Vagina (tissue), 2 donors: Measurements from ENCODE around the gene CD22. TPM values are rescaled to one million over a fixed set of nuclear protein-coding genes. Genes with fewer than 3 reads are reported as not detected.

ENCODE experiments used
- DNase-seq, 2 donors: peaks; one replicate each; pipeline ENCODE4 v3.0.0-alpha.2; 2017; ENCODE audit errors: extremely low spot score in 2 of 2
- H3K27ac ChIP-seq: fragments of 200-600 bp; sonication (generic); one replicate; pipeline ENCODE4 v1.5.1; 2019
- H3K27me3 ChIP-seq: fragments of 200-600 bp; sonication (generic); one replicate; pipeline ENCODE4 v1.5.1; 2019
- H3K36me3 ChIP-seq, 2 donors: fragments of 200-600 bp; sonication (generic); one replicate each; pipeline ENCODE4 v1.5.1; 2017 to 2019
- H3K4me1 ChIP-seq: fragments of 200-600 bp; sonication (generic); one replicate; pipeline ENCODE4 v1.5.1; 2019
- H3K4me3 ChIP-seq, 2 donors: fragments of 200-600 bp; sonication (generic); 1 replicate in 1 of 2; 2 replicates in 1 of 2; pipeline ENCODE4 v1.5.1; 2016 to 2019
- H3K9me3 ChIP-seq: fragments of 200-600 bp; sonication (generic); one replicate; pipeline ENCODE4 v1.5.1; 2019
- CTCF ChIP-seq, 3 experiments: fragments of 450-650 bp in 2 of 3; fragments of 200-600 bp in 1 of 3; sonication (generic) in 1 of 3; IDR thresholded peaks; one replicate each; pipeline ENCODE4 v1.5.1; 2017 to 2019; ENCODE audit warnings: antibody characterized with exemption in 3 of 3, mild to moderate bottlenecking in 2 of 3, moderate library complexity in 2 of 3
- POLR2A ChIP-seq, 2 donors: fragments of 450-650 bp; IDR thresholded peaks; one replicate each; pipeline ENCODE4 v1.6.1; 2017; ENCODE audit warnings: antibody characterized with exemption in 2 of 2, mild to moderate bottlenecking in 2 of 2, moderate library complexity in 2 of 2
- POLR2AphosphoS5 ChIP-seq, 2 donors: sonication (generic); formaldehyde crosslinking; IDR thresholded peaks; one replicate each; pipeline ENCODE4 v1.9.0; 2017; ENCODE audit warnings: antibody characterized with exemption in 2 of 2, mild to moderate bottlenecking in 2 of 2, low read depth in 1 of 2; ENCODE audit not compliant: insufficient read depth in 1 of 2
- intact Hi-C: fragments of 100-400 bp; cut with DNase I; formaldehyde crosslinking; loops from one replicate; pipeline ENCODE4 v1.15.1; 2023
- total RNA-seq: library from RNA; depleted of rRNA; stranded (reverse); fragments of >200 nt; gene quantifications from one replicate; pipeline ENCODE4 v1.2.3, GENCODE V29; 2016

CD22 gene
- total RNA-seq, 1 donor from 2014 or later = 7.6 TPM

DNA sequence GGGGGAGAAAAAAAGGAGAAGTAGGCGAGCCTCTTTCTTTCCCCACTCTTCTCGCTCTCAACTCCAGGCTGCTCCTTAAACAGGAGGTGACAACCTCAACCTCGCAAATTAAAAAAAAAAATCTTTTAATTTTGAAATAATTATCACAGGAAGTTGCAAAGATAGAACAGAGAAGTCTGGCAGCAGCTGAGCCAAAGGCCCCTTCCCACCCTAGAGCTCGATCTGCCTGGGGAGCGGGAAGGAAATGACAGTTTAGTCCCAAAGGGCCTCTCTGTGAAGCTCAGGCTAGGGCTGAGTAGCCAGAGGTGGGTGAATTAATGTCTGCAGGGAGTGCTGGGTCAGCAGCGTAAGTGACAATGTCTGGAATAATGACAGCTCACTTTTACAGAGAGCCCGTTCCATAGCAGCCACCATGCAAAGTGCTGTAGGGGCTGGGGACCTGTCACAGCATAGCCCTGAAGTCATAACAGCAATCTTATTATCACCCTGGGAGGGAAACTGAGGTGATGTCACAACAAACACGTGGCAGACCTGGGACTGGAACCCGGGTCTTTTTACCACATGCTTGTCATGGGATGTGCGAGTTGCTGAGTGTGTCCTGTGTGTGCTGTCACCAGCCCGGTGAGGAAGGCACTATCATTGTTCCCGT is 8.8 kb upstream of the CD22 start:
- H3K36me3 ChIP-seq = no peaks in the 10 kb centered on the region
- no peak overlapping the region for H3K27ac ChIP-seq
- DNase-seq = no peak
- peaks cover 19% of the 10 kb centered on the region for H3K4me1 ChIP-seq
- TF ChIP-seq POLR2A (IDR thresholded peaks at IDR 0.05) (no peak), POLR2AphosphoS5 (IDR thresholded peaks at IDR 0.05; ENCODE audit: insufficient read depth in 1 of 2, low read depth in 1 of 2) (no peak), CTCF (IDR thresholded peaks at IDR 0.05) (no peak)
- no peaks in the 10 kb centered on the region for H3K27me3 ChIP-seq
- no peaks in the 10 kb centered on the region for H3K9me3 ChIP-seq
- no peak overlapping the region for H3K4me3 ChIP-seq
- intact Hi-C loops = no loop called here

GRCh38 chr19:35321291-35321690 is 7.7 kb upstream of the CD22 start:
- H3K9me3 ChIP-seq = no peaks in the 10 kb centered on the region
- H3K4me3 ChIP-seq = no peak overlapping the region
- H3K27me3 ChIP-seq = no peaks in the 10 kb centered on the region
- H3K4me1 ChIP-seq = peaks cover 19% of the 10 kb centered on the region
- TF ChIP-seq POLR2A (IDR thresholded peaks at IDR 0.05) (no peak), CTCF (IDR thresholded peaks at IDR 0.05) (no peak)
- intact Hi-C loops = no loop called here
- no peaks in the 10 kb centered on the region for H3K36me3 ChIP-seq
- no peak overlapping the region for H3K27ac ChIP-seq
- no peak for DNase-seq

- no peaks in the 10 kb centered on the region for H3K9me3 ChIP-seq
- intact Hi-C loops = no loop called here
- H3K36me3 ChIP-seq = no peaks in the 10 kb centered on the region
- DNase-seq = no peak
- TF ChIP-seq POLR2AphosphoS5 (IDR thresholded peaks at IDR 0.05; ENCODE audit: insufficient read depth in 1 of 2, low read depth in 1 of 2) (no peak), CTCF (IDR thresholded peaks at IDR 0.05) (no peak), POLR2A (IDR thresholded peaks at IDR 0.05) (no peak)
- H3K4me1 ChIP-seq = peaks cover 19% of the 10 kb centered on the region
- H3K27me3 ChIP-seq = no peaks in the 10 kb centered on the region
- H3K4me3 ChIP-seq = no peak overlapping the region
- no peak overlapping the region for H3K27ac ChIP-seq
These were observed 7.0 kb upstream of the CD22 start for GRCh38 chr19:35322014-35322413.

GRCh38 chr19:35327642-35328041 is 1.3 kb upstream of the CD22 start:
- no peak overlapping the region for H3K4me3 ChIP-seq
- H3K27ac ChIP-seq = no peak overlapping the region
- TF ChIP-seq CTCF (IDR thresholded peaks at IDR 0.05) = no peak
- TF ChIP-seq POLR2AphosphoS5 (IDR thresholded peaks at IDR 0.05; ENCODE audit: insufficient read depth in 1 of 2, low read depth in 1 of 2) = no peak
- no peak for TF ChIP-seq POLR2A (IDR thresholded peaks at IDR 0.05)
- intact Hi-C loops = no loop called here
- no peaks in the 10 kb centered on the region for H3K4me1 ChIP-seq
- no peaks in the 10 kb centered on the region for H3K27me3 ChIP-seq
- H3K9me3 ChIP-seq = no peaks in the 10 kb centered on the region
- DNase-seq = no peak
- no peaks in the 10 kb centered on the region for H3K36me3 ChIP-seq

DNA sequence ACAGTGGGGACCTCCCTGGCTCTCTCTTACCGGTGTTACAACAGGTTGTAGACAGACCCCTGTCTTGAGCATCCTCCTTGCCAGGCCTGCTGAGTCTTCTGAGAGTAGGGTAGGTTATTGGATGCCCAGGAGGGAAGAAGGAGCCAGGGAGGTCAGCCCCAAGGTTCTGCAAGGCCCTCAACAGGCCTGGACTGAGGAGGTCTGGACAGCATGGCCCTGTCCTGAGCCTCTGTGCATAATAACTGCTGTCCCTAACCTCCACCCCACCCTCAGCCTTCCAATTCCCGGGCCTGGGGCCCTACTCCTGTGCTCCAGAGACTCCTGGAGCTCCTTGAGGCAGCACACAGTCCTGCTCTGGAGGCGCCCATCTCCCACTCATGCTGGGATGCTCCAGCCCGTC is 336 bp downstream of the CD22 start:
- DNase-seq = no peak
- Histone ChIP-seq H3K4me1 (no peaks in the 10 kb centered on the region), H3K27me3 (no peaks in the 10 kb centered on the region), H3K36me3 (no peaks in the 10 kb centered on the region), H3K4me3 (no peak overlapping the region), H3K27ac (no peak overlapping the region), H3K9me3 (no peaks in the 10 kb centered on the region)
- intact Hi-C loops = no loop called here
- TF ChIP-seq POLR2A (IDR thresholded peaks at IDR 0.05) (no peak), POLR2AphosphoS5 (IDR thresholded peaks at IDR 0.05; ENCODE audit: insufficient read depth in 1 of 2, low read depth in 1 of 2) (no peak), CTCF (IDR thresholded peaks at IDR 0.05) (no peak)
